K562 (cell line): ENCODE data around the gene POFUT2. TPM values are rescaled to one million over a fixed set of nuclear protein-coding genes. Genes with fewer than 3 reads are reported as not detected.

ENCODE experiments used
- BRF1 ChIP-seq: IDR thresholded peaks from 3 replicates; pipeline ENCODE4 v1.6.1; 2011; ENCODE audit warnings: borderline replicate concordance, mild to moderate bottlenecking; ENCODE audit not compliant: insufficient read length; ENCODE audit errors: extremely low read depth
- GABPB1 ChIP-seq: sonication (generic); formaldehyde crosslinking; IDR thresholded peaks from 2 replicates; pipeline ENCODE4 v1.8.0; 2022; ENCODE audit warnings: mild to moderate bottlenecking, missing genetic modification reagents
- HCFC1 ChIP-seq: IDR thresholded peaks from 2 replicates; pipeline ENCODE4 v1.6.1; 2012; ENCODE audit warnings: low read depth, low read length, improper control_type of control experiment
- HOXB6 ChIP-seq: fragments of 250-450 bp; sonication (Bioruptor Pico); IDR thresholded peaks from 2 replicates; pipeline ENCODE4 v1.5.1; 2022; ENCODE audit warnings: mild to moderate bottlenecking, borderline replicate concordance
- JUND ChIP-seq, 2 experiments: IDR thresholded peaks; 2 replicates in 1 of 2; 3 replicates in 1 of 2; pipeline ENCODE4 v1.6.1; 2011; ENCODE audit warnings: borderline replicate concordance in 2 of 2, low read depth in 2 of 2, low read length in 2 of 2, improper control_type of control experiment in 1 of 2, missing biosample characterization in 1 of 2, missing genetic modification characterization in 1 of 2, missing genetic modification reagents in 1 of 2
- KAT2B ChIP-seq: IDR thresholded peaks from one replicate; pipeline ENCODE4 v1.6.1; 2012; ENCODE audit warnings: low read depth, mild to moderate bottlenecking, control low read depth, inconsistent platforms, low read length, moderate library complexity
- NFRKB ChIP-seq: fragments of 450-650 bp; IDR thresholded peaks from 2 replicates; pipeline ENCODE4 v1.6.1; 2016; ENCODE audit warnings: low read depth
- POLR2AphosphoS2 ChIP-seq: IDR thresholded peaks from 2 replicates; pipeline ENCODE4 v1.6.1; 2012; ENCODE audit warnings: low read length, improper control_type of control experiment
- SP2 ChIP-seq: IDR thresholded peaks from 2 replicates; pipeline ENCODE4 v1.6.1; 2011; ENCODE audit warnings: mild to moderate bottlenecking, low read depth, low read length, moderate library complexity; ENCODE audit not compliant: poor library complexity, severe bottlenecking; ENCODE audit errors: extremely low read depth
- U2AF2 ChIP-seq: fragments of 200-400 bp; formaldehyde crosslinking; optimal IDR thresholded peaks from 2 replicates; pipeline ENCODE3; 2017; ENCODE audit warnings: low read depth, mild to moderate bottlenecking, low read length
- ZNF436 ChIP-seq: fragments of 250-450, 450-650 bp; sonication (Bioruptor Pico); formaldehyde crosslinking; IDR thresholded peaks from 2 replicates; pipeline ENCODE4 v1.7.0; 2020; ENCODE audit warnings: mild to moderate bottlenecking
- ZNF445 ChIP-seq: fragments of 250-450 bp; sonication (Bioruptor Pico); IDR thresholded peaks from 2 replicates; pipeline ENCODE4 v1.4.0; 2020; ENCODE audit warnings: low read depth, mild to moderate bottlenecking, moderate library complexity
- ZNF507 ChIP-seq: conservative IDR thresholded peaks from 2 replicates; pipeline ENCODE4 v1.6.1; 2017; ENCODE audit warnings: missing genetic modification characterization, missing compliant biosample characterization
- polyA plus RNA-seq, 8 experiments: library from polyadenylated mRNA; depleted of rRNA in 4 of 8; stranded (reverse) in 5 of 8; unstranded in 3 of 8; fragments of >200 nt; fragmentation: Nextera tagmentation in 2 of 8; fragmentation: Illumina TruSeq in 1 of 8; extraction: Ambion mirVana in 2 of 8; extraction: Trizol in 1 of 8; gene quantifications; 2 replicates each; pipeline versions ENCODE4 v1.2.1 to v1.2.3, GENCODE V29; 2011 to 2014; ENCODE audit warnings: inconsistent platforms in 1 of 8, missing spikeins in 1 of 8
- total RNA-seq, 7 experiments: library from RNA; depleted of rRNA in 6 of 7; stranded (reverse); fragments of >200 nt in 6 of 7; fragmentation: Illumina TruSeq in 2 of 7; extraction: Trizol in 2 of 7; gene quantifications; 2 replicates each; pipeline versions ENCODE4 v1.2.1 to v1.2.3, GENCODE V29; 2011 to 2021; ENCODE audit warnings: low replicate concordance in 1 of 7
- TF ChIP-seq, protein P1 (sequence below): sonication (generic); formaldehyde crosslinking; IDR thresholded peaks from 2 replicates; pipeline ENCODE4 v1.8.0; 2022; ENCODE audit warnings: missing genetic modification reagents, mild to moderate bottlenecking, moderate library complexity, borderline replicate concordance
- TF ChIP-seq, protein P2 (sequence below): fragments of 250-450 bp; sonication (Bioruptor Pico); IDR thresholded peaks from 2 replicates; pipeline ENCODE4 v1.5.0; 2021
- TF ChIP-seq, protein P3 (sequence below): fragments of 250-450 bp; sonication (Bioruptor Pico); IDR thresholded peaks from 2 replicates; pipeline ENCODE4 v1.5.0; 2022; ENCODE audit warnings: mild to moderate bottlenecking
- TF ChIP-seq, protein P4 (sequence below): fragments of 250-450 bp; sonication (Bioruptor Pico); IDR thresholded peaks from 2 replicates; pipeline ENCODE4 v1.8.0; 2021; ENCODE audit warnings: mild to moderate bottlenecking, moderate library complexity
- TF ChIP-seq, protein P5 (sequence below): IDR thresholded peaks from 2 replicates; pipeline ENCODE4 v1.6.1; 2012; ENCODE audit warnings: low read depth, low read length, improper control_type of control experiment, borderline replicate concordance
- TF ChIP-seq, protein P6 (sequence below): fragments of 450-650 bp; IDR thresholded peaks from 2 replicates; pipeline ENCODE4 v1.6.1; 2016; ENCODE audit warnings: low read depth, mild to moderate bottlenecking, moderate library complexity

Gene POFUT2
- total and polyA plus RNA-seq, 9 of the 15 experiments (the other 6 are each of a cell fraction or from before 2014, with no cell fraction given), result 1.1 to 24.2 (median 11.0) TPM

DNA sequence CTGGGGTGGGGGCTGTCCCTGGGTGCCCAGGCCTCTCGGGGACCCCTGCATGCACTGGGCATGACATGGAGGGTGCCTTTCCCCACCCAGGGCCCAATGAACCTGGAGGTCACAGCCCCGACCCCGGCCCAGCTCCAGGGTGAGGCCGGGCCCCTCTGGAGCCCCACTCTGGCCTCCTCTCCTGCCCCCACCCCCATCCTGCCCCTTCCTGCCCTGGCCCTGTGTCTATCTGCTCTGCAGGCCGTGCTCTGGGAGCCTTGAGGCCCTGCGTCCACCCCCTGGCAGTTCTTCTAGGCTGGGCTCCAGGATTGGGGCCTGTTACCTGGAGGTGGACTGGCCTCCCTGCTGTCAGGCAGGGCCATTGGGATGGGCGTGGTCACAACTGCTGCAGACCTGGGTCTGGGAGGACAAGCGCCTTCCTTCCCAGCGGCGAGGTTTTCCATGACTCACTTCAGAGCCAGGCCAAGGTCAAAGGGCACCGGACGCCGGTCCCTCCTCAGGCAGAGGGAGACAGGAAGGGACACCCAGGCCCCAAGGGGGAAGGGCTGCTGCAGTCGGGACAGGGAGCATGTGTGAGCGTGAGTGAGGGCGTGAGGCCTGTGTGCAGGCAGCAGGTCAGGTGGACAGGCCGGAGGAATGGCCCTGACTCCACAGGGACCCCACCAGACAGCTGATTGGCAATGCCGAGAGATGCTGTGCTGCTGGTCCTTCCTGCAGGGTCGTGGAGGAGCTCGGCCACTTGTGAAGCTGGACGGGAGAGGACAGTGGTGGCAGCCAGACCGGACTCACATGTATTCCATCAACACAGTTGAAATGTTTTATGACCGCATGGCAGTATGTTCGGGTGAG, 31.1 kb upstream of the POFUT2 start (continued):
- TF ChIP-seq, protein P1, sequence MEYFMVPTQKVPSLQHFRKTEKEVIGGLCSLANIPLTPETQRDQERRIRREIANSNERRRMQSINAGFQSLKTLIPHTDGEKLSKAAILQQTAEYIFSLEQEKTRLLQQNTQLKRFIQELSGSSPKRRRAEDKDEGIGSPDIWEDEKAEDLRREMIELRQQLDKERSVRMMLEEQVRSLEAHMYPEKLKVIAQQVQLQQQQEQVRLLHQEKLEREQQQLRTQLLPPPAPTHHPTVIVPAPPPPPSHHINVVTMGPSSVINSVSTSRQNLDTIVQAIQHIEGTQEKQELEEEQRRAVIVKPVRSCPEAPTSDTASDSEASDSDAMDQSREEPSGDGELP (CRISPR knock-in tag), result peak; percentile 83
- TF ChIP-seq, protein P2, sequence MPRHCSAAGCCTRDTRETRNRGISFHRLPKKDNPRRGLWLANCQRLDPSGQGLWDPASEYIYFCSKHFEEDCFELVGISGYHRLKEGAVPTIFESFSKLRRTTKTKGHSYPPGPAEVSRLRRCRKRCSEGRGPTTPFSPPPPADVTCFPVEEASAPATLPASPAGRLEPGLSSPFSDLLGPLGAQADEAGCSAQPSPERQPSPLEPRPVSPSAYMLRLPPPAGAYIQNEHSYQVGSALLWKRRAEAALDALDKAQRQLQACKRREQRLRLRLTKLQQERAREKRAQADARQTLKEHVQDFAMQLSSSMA (CRISPR knock-in tag), result no peak
- TF ChIP-seq ZNF445 (CRISPR knock-in tag), result no peak
- TF ChIP-seq, protein P3, sequence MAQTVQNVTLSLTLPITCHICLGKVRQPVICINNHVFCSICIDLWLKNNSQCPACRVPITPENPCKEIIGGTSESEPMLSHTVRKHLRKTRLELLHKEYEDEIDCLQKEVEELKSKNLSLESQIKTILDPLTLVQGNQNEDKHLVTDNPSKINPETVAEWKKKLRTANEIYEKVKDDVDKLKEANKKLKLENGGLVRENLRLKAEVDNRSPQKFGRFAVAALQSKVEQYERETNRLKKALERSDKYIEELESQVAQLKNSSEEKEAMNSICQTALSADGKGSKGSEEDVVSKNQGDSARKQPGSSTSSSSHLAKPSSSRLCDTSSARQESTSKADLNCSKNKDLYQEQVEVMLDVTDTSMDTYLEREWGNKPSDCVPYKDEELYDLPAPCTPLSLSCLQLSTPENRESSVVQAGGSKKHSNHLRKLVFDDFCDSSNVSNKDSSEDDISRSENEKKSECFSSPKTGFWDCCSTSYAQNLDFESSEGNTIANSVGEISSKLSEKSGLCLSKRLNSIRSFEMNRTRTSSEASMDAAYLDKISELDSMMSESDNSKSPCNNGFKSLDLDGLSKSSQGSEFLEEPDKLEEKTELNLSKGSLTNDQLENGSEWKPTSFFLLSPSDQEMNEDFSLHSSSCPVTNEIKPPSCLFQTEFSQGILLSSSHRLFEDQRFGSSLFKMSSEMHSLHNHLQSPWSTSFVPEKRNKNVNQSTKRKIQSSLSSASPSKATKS (CRISPR knock-in tag), result no peak
- TF ChIP-seq, protein P4, sequence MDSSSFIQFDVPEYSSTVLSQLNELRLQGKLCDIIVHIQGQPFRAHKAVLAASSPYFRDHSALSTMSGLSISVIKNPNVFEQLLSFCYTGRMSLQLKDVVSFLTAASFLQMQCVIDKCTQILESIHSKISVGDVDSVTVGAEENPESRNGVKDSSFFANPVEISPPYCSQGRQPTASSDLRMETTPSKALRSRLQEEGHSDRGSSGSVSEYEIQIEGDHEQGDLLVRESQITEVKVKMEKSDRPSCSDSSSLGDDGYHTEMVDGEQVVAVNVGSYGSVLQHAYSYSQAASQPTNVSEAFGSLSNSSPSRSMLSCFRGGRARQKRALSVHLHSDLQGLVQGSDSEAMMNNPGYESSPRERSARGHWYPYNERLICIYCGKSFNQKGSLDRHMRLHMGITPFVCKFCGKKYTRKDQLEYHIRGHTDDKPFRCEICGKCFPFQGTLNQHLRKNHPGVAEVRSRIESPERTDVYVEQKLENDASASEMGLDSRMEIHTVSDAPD, result no peak
- no peak for TF ChIP-seq SP2
- TF ChIP-seq HCFC1, result no peak
- TF ChIP-seq KAT2B, result no peak
- TF ChIP-seq HOXB6 (CRISPR knock-in tag), result no peak
- no peak for TF ChIP-seq U2AF2
- TF ChIP-seq NFRKB, result no peak
- TF ChIP-seq, protein P5, sequence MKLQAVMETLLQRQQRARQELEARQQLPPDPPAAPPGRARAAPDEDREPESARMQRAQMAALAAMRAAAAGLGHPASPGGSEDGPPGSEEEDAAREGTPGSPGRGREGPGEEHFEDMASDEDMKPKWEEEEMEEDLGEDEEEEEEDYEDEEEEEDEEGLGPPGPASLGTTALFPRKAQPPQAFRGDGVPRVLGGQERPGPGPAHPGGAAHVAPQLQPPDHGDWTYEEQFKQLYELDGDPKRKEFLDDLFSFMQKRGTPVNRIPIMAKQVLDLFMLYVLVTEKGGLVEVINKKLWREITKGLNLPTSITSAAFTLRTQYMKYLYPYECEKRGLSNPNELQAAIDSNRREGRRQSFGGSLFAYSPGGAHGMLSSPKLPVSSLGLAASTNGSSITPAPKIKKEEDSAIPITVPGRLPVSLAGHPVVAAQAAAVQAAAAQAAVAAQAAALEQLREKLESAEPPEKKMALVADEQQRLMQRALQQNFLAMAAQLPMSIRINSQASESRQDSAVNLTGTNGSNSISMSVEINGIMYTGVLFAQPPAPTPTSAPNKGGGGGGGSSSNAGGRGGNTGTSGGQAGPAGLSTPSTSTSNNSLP, result no peak
- no peak for TF ChIP-seq ZNF507
- peak; percentile 54; the same call in 1 of the 2 replicates for TF ChIP-seq GABPB1 (CRISPR knock-in tag)
- TF ChIP-seq ZNF436 (CRISPR knock-in tag), result no peak
- TF ChIP-seq JUND (IDR thresholded peaks at IDR 0.05; ENCODE audit: borderline replicate concordance, low read depth, low read length), result peak; percentile 88
- peak; percentile 85; the same call in 1 of the 3 replicates for TF ChIP-seq JUND (tag; IDR thresholded peaks at IDR 0.05; ENCODE audit: borderline replicate concordance, low read depth, low read length)
- no peak for TF ChIP-seq BRF1
- TF ChIP-seq, protein P6, sequence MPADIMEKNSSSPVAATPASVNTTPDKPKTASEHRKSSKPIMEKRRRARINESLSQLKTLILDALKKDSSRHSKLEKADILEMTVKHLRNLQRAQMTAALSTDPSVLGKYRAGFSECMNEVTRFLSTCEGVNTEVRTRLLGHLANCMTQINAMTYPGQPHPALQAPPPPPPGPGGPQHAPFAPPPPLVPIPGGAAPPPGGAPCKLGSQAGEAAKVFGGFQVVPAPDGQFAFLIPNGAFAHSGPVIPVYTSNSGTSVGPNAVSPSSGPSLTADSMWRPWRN, result no peak
- TF ChIP-seq POLR2AphosphoS2, result no peak
